Psoas muscle (tissue), 8 donors: Measurements from ENCODE around the gene LINC00237. TPM values are rescaled to one million over a fixed set of nuclear protein-coding genes. Genes with fewer than 3 reads are reported as not detected.

Experiments
- ATAC-seq, 4 donors: fragments of 200-7000 bp; cut with Tn5 transposase; one replicate each; pipeline ENCODE4 v1.9.1; 2020; ENCODE audit warnings: moderate library complexity in 3 of 4, mild to moderate bottlenecking in 2 of 4
- DNase-seq, 2 donors: peaks; one replicate each; pipeline ENCODE4 v3.0.0-alpha.2; 2020
- H3K27ac ChIP-seq: fragments of 200-600 bp; one replicate; pipeline ENCODE4 v1.8.0; 2022
- H3K27me3 ChIP-seq, 3 donors: fragments of 200-600 bp in 1 of 3; one replicate each; pipeline versions ENCODE4 v1.6.1 to v1.8.0; 2013 to 2022; ENCODE audit warnings: low read length in 2 of 3, mild to moderate bottlenecking in 2 of 3, moderate library complexity in 1 of 3; ENCODE audit not compliant: insufficient read depth in 3 of 3
- H3K36me3 ChIP-seq, 2 donors: fragments of 200-600 bp in 1 of 2; one replicate each; pipeline versions ENCODE4 v1.6.1 to v1.8.0; 2013 to 2022; ENCODE audit warnings: low read depth in 1 of 2, mild to moderate bottlenecking in 1 of 2, moderate library complexity in 1 of 2; ENCODE audit not compliant: insufficient read depth in 1 of 2
- H3K4me1 ChIP-seq: fragments of 200-600 bp; one replicate; pipeline ENCODE4 v1.8.0; 2022
- H3K4me3 ChIP-seq: fragments of 200-600 bp; one replicate; pipeline ENCODE4 v1.8.0; 2022; ENCODE audit warnings: mild to moderate bottlenecking
- H3K9me3 ChIP-seq: fragments of 200-600 bp; one replicate; pipeline ENCODE4 v1.8.0; 2022
- WGBS, 3 donors: extraction: QIAGEN DNeasy Blood & Tissue Kit; methylation state at CpG; one replicate each; pipeline versions ENCODE4 v1.1.6 to v1.1.7; 2013; 5-methylcytosine and 5-hydroxymethylcytosine counted together
- intact Hi-C, 2 donors: fragments of 100-400 bp; cut with DNase I; formaldehyde crosslinking; loops; one replicate each; pipeline versions ENCODE4 v1.11.0 to v1.14.2; 2022
- polyA plus RNA-seq, 3 donors: library from polyadenylated mRNA; stranded (reverse); fragments of 200-250 nt; gene quantifications; one replicate each; pipeline ENCODE4 v1.2.3, GENCODE V29; 2013
- total RNA-seq, 4 donors: library from RNA; stranded (reverse); fragmentation: NEBNext Ultra II Directional in 2 of 4; extraction: Animal tissue kit (Norgen Biotek cat#: 25700) in 2 of 4; gene quantifications; one replicate each; pipeline versions ENCODE4 v1.2.1 to v1.2.4, GENCODE V29; 2021 to 2023
- TF ChIP-seq, protein P1 (sequence below): fragments of 200-600 bp; IDR thresholded peaks from one replicate; pipeline ENCODE4 v1.8.0; 2022; ENCODE audit warnings: antibody characterized with exemption
- donor health status: healthy with polysubstance abuse.
- donor health status: DM: no; HTN: no; CAD: no; lungs with moderate emphysema.
- donor health status: Bipolar disorder and iron deficiency.
- donor health status: healthy.
- donor health status: DM: yes; HTN: yes; CAD: no.
- donor health status: DM: no; HTN: no; CAD: no.
- donor health status: DM: no; HTN: no; CAD: no.
- donor health status: DM: yes; HTN: yes; CAD: no.

LINC00237 gene
- total and polyA plus RNA-seq, 7 donors: not detected

- intact Hi-C loops: no loop called here
- no peaks in the 10 kb centered on the region for H3K9me3 ChIP-seq
- peaks cover 3 to 6% (median 3%) of the 10 kb centered on the region in 3 donors for H3K27me3 ChIP-seq
- ATAC-seq (no peak), DNase-seq (no peak)
- no peaks in the 10 kb centered on the region for H3K4me1 ChIP-seq
- no peak overlapping the region for H3K27ac ChIP-seq
- TF ChIP-seq, protein P1, sequence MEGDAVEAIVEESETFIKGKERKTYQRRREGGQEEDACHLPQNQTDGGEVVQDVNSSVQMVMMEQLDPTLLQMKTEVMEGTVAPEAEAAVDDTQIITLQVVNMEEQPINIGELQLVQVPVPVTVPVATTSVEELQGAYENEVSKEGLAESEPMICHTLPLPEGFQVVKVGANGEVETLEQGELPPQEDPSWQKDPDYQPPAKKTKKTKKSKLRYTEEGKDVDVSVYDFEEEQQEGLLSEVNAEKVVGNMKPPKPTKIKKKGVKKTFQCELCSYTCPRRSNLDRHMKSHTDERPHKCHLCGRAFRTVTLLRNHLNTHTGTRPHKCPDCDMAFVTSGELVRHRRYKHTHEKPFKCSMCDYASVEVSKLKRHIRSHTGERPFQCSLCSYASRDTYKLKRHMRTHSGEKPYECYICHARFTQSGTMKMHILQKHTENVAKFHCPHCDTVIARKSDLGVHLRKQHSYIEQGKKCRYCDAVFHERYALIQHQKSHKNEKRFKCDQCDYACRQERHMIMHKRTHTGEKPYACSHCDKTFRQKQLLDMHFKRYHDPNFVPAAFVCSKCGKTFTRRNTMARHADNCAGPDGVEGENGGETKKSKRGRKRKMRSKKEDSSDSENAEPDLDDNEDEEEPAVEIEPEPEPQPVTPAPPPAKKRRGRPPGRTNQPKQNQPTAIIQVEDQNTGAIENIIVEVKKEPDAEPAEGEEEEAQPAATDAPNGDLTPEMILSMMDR: no peak
- no peak overlapping the region for H3K4me3 ChIP-seq
- WGBS, 3 donors: 85 to 93% (median 86%) methylated on average over 4 of the region's 4 CpGs
- H3K36me3 ChIP-seq: no peaks in the 10 kb centered on the region
Measured at GRCh38 chr20:21113697-21114096, 7.5 kb upstream of the LINC00237 start.

DNA sequence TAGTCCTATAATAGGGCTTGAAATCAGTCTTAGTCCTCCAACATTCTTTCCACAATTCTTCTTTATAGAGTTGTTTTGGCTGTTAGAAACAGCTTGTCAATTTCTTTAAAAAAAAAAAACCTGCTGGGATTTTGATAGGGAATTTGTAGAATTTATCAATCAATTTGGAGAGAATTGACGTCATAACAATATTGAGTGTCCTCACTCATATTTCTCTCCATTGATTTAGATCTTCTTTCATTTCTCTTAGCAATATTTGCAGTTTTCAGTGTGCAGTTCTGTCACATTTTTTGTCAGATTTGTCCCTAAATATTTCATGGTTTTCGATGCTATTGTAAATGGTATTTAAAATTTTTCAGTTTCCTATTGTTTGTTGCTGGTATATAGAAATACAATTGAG lies 5.3 kb upstream of the LINC00237 start:
- 86 to 89% (median 89%) methylated on average over 2 of the region's 2 CpGs for WGBS, 3 donors
- TF ChIP-seq, protein P1: no peak
- H3K27me3 ChIP-seq: peaks cover 6 to 26% (median 11%) of the 10 kb centered on the region in 3 donors
- intact Hi-C loops: no loop called here
- H3K4me1 ChIP-seq: no peaks in the 10 kb centered on the region
- H3K27ac ChIP-seq: no peak overlapping the region
- no peak for DNase-seq
- no peaks in the 10 kb centered on the region for H3K9me3 ChIP-seq
- no peaks in the 10 kb centered on the region for H3K36me3 ChIP-seq
- no peak for ATAC-seq
- H3K4me3 ChIP-seq: no peak overlapping the region

GRCh38 chr20:21110811-21111210 lies 4.7 kb upstream of the LINC00237 start:
- intact Hi-C loops: no loop called here
- DNase-seq (no peak), ATAC-seq (no peak)
- TF ChIP-seq, protein P1: no peak
- no peak overlapping the region for H3K4me3 ChIP-seq
- no peaks in the 10 kb centered on the region for H3K9me3 ChIP-seq
- WGBS, 3 donors: 85 to 94% (median 92%) methylated on average over 1 of the region's 1 CpG
- peaks cover 7 to 32% (median 11%) of the 10 kb centered on the region in 3 donors for H3K27me3 ChIP-seq
- H3K36me3 ChIP-seq: no peaks in the 10 kb centered on the region
- H3K4me1 ChIP-seq: peaks cover 4% of the 10 kb centered on the region
- no peak overlapping the region for H3K27ac ChIP-seq

DNA sequence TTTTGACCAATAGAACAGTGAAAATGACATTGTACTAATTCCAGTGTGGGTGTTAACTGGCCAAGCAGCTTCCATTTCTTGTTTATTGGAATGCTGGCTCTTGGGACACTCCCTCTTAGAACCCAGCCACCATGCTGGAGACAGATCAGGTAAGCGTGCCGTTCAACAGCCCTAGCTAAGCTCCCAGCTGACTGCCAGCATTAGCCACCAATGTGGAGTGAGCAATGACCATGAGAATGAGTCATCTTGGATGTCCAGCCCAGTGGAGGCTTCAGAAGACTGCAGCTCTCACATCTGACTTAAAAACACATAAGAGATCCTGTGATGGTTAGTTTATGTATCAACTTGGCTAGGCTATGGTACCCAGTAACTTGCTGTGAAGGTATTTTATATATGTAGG lies 3.0 kb upstream of the LINC00237 start:
- H3K9me3 ChIP-seq: no peaks in the 10 kb centered on the region
- H3K4me3 ChIP-seq: no peak overlapping the region
- intact Hi-C loops: no loop called here
- 74 to 87% (median 77%) methylated on average over 2 of the region's 2 CpGs for WGBS, 3 donors
- H3K27me3 ChIP-seq: peaks cover 11 to 49% (median 23%) of the 10 kb centered on the region in 3 donors
- no peaks in the 10 kb centered on the region for H3K36me3 ChIP-seq
- no peak overlapping the region for H3K27ac ChIP-seq
- DNase-seq: no peak
- no peak for ATAC-seq
- peaks cover 5% of the 10 kb centered on the region for H3K4me1 ChIP-seq
- TF ChIP-seq, protein P1: no peak
